Testis (tissue), 2 donors: ENCODE measurements around the gene SNTG2.

Experiments
- CTCF ChIP-seq, 3 experiments: fragments of 450-650 bp in 2 of 3; fragments of 200-600 bp in 1 of 3; sonication (generic) in 1 of 3; IDR thresholded peaks; one replicate each; pipeline ENCODE4 v1.5.1; 2016 to 2019; ENCODE audit warnings: antibody characterized with exemption in 3 of 3, mild to moderate bottlenecking in 2 of 3, moderate library complexity in 1 of 3
- POLR2A ChIP-seq: fragments of 450-650 bp; IDR thresholded peaks from one replicate; pipeline ENCODE4 v1.6.1; 2017; ENCODE audit warnings: antibody characterized with exemption, mild to moderate bottlenecking, moderate library complexity

- TF ChIP-seq CTCF (IDR thresholded peaks at IDR 0.05) (no peak), POLR2A (no peak)
Measured at GRCh38 chr2:926896-927295, 23.8 kb upstream of the SNTG2 start.
